NCI-H1105 (cell line): ENCODE measurements around the gene COL2A1.
"Not testable (repeated sequence)": the region's sequence is repeated elsewhere in the genome, so short reads cannot be mapped to it uniquely, and the experiment has no call there.

Source experiments
- DNase-seq: peaks from one replicate; lab custom pipeline; 2025; lab: John Stamatoyannopoulos, UW

The COL2A1 gene

GRCh38 chr12:47975036-47975620, 29.1 kb downstream of the COL2A1 start:
- no peak for DNase-seq

GRCh38 chr12:47973870-47974269, 30.4 kb downstream of the COL2A1 start:
- no peak for DNase-seq

DNA sequence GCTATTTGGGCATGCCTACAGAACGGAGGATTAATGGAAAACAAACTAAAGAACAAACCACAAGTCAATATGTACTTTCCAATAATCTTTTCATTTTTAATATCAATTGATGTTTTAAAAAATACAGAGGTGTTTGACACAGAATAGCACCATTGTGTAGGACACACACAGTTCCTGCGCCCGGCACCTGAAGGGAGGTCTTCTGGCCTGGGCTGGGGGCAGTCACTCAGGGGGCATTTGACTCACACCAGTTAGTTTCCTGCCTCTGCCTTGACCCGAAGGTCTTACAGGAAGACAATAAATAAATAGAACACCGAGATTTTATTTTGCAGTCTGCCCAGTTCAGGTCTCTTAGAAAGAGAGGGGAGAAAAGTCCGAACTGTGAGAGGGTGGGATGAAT, 31.4 kb downstream of the COL2A1 start:
- DNase-seq: no peak

DNA sequence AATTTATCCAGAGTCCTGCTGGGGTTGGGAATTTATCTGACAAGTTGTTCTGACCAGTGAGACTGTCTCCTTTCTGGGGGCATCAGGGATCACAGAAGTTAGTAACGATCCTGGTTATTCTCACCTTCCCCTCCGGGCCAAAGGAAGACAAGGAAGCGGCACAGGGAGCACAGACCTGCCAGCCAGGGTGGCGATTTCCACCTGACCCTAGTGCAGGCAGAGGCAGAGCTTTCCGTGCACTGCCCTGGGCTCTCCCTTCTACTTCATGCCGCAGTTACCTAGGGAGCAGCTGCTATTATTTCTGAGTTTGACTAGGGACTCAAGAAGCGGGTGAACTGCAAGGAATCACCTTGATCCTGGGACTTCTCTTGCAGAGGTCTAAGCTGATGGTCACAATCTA, 33.4 kb downstream of the COL2A1 start:
- no peak for DNase-seq

DNA sequence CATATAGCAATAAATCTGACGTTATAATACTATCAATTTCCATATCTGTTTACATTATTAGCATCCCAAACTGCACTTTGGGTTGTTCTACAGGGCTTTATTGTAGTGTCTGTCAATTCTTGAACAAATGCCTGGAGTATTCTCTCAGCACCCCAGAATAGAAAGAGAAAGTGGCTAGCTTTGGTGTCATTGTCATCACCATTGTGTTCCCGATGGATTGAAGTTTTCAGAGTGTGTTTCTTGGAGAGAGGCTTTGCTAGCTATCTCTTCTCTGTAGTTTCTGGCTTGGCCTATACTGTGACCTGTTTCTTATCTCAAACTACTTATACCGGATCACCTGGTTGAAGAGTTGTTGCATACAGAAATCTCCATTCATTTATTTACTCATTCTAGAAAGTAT, 34.4 kb downstream of the COL2A1 start:
- DNase-seq: no peak

DNA sequence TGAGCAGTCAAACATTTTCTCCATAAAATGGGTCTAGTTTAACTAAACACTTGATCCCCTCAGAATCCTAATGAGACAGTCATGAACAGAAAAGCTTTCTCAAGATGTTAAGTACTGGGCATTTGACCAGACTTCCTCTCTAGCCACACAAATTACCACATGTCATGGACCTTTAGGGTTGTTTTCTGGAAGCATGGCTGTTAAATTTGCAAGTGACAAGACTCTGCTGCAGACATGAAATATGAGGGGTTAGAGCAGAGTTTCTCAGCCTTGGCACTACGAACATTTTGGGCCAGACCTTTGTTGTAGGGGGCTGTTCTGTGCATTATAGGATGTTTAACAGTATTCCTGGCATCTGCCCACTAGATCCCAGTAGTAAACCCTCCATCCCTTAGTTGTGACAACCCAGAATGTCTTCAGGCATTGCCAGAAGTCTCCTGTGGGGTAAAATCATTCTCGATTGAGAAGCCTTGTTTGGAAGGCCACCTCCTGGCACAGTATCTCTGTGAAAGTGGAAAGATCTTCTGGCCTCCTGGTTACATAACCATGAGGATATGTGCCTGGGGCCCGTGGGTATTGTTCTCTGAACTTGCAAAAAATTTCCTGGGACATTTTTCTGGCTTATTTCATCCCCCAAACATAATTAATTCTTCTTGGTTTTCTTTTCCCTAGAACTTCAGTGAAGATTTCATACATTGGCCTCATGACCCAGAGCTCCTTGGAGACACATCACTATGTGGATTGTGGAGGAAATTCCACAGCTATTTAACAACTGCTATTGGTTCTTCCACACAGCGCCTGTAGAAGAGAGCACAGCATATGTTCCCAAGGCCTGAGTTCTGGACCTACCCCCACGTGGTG, 36.6 kb downstream of the COL2A1 start:
- DNase-seq: no peak

DNA sequence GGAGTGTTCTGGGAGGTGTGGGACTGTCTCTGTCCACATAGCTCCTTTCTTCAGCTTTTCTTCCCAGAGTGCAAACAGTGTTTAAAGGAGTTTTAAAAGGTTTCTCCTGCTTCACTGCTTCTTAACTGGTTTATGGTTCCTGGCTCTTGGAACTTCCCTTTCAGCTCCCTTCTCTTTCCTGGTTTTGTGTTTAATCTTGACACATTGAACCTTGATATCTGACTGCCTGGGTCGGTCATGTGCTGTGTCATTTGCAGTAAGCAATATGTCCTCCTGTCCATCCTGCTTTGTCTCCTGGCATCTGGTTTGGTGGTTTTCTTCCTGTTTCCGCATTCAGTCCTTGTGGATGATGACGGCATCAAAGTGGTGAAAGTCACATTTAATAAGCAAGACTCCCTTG, 38.7 kb downstream of the COL2A1 start:
- no peak for DNase-seq

- peak; percentile 5 for DNase-seq
Observed at GRCh38 chr12:47964106-47964728, 40.1 kb downstream of the COL2A1 start.

DNA sequence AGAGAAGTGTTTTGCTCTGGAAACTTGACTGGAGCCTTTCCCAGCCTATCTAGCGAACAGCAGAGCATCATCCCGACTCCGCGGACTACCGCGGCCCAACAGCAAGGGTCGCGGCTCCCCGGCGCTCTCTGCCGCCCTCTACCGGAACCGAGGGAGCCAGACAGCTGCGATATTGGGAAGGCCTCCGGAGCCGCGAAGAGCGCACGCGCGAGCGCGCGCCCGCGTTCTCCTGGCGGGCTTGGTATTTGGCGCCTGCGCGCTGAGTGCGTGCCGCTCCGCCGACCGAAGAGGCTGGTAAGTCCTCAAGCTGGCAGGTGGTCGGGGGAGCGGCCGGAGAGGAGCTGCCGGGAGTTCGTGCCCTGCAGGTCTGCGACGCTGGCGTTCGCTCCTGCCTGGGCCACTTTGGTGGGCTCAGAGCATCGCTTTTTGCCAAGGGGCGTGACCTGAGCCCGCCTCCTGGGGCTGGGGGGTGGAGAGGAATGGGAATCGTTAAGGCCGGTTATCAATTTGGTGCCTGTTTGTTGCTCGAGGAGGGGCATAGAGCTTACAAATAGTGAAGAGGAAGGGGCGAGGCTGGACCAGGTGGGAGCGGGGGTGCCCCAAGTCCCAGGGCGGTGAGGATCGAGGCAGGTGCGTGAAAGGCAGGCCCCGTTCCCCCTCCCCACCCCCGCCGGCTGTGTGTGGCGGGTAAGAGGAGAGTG, 40.8 kb downstream of the COL2A1 start, which contains the start of gene TMEM106C:
TSS of gene TMEM106C (plus strand) at position 257 of the 701 bp plus-strand sequence. CDS start 641 bp downstream, outside the sequence.
- peak; percentile 93 for DNase-seq

- no peak for DNase-seq
Observed at GRCh38 chr12:47962198-47962597, 42.1 kb downstream of the COL2A1 start.

- DNase-seq: not testable (repeated sequence)
Observed at GRCh38 chr12:47957671-47958070, 46.6 kb downstream of the COL2A1 start.

GRCh38 chr12:47955059-47955458, 49.2 kb downstream of the COL2A1 start:
- no peak for DNase-seq

GRCh38 chr12:47954467-47955045, 49.7 kb downstream of the COL2A1 start:
- DNase-seq: no peak

- no peak for DNase-seq
Observed at GRCh38 chr12:47954058-47954457, 50.2 kb downstream of the COL2A1 start.

DNA sequence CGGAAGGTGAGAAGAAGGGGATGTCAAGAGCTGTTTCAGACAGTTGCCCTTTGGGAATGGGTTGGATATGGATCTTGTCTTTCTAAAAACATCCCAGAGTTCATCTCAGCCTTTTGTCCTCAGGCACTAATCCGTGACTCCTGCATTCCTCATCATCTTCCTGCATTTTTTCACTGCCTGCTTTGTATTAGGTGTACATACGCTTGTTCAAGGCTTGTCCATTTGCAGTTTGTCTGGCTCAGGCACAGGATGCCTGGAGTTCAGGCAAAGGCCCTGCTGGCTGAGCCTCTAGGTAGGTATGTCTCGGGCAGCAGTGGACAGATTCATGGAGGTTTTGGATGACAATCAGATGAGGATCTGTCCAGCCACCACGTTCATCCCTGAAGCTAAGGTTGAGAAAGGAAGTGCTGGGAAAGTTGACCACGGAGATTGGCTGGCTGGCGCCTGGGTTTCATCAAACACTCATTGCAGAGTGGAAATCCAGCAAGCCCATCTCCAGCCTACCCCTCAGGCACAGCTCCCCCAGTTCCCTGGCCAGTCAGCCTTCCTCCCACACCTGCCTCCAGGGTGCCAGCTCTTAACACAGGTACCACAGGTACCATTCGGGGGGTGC, 53.3 kb downstream of the COL2A1 start:
- no peak for DNase-seq

GRCh38 chr12:47949441-47950341, 54.6 kb downstream of the COL2A1 start:
- DNase-seq: peak; percentile 37

GRCh38 chr12:47947341-47947740, 56.9 kb downstream of the COL2A1 start:
- no peak for DNase-seq

DNA sequence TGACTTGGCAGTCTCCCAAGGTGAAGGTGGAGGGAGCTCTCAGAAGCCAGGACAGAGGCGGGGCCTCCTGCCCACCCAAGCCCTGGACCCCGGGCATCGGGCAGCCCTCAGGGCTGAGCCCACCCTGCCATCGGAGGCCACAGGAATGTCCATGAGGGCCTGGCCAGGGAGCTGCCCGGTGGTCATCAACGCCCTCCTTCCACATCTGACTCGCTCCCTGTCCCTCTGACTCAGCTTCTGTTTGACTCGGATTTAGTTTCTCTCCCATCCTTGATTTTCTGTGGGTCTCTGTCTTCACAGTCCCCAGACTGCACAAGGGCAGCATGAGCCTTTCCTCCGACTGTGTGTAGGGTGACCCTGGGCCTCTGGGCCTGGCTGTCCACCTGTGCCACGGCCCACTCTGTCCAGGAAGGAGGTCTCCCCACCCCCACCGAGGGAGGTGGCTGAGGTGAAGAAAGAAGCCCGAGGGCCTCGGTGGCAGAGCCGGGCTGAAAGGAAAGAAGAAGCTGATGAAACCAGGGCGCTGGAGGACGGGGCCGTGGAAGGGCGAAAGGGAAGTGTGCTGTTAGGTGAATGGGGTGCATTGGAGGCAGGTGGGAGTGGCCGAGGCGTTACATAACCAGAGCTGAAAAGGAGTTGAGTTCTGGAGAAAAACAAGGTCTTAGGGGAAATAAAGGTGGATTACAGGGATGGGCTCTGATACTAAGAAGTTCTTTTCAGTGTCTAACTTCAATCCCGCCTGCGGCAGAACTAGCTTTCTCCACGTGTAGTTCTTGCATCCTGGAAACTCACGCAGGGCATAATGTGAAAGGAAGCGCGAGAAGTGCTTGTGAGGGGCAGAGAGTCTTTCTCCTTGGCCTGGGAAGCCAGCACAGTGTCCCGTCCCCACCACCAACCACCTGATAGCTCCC, 57.6 kb downstream of the COL2A1 start:
- no peak for DNase-seq

GRCh38 chr12:47945341-47945728, 58.9 kb downstream of the COL2A1 start:
- DNase-seq: no peak
